ENCODE results near the gene MLLT6.

GRCh38 chr17:38693700-38694329 lies 11.3 kb upstream of the MLLT6 start:
- TF ChIP-seq CTCF (IDR thresholded peaks at IDR 0.05; ENCODE audit: low read length), result no peak
- no peak for TF ChIP-seq EZH2 (optimal IDR thresholded peaks at IDR 0.05; ENCODE audit: low read depth, low read length)
- TF ChIP-seq EZH2phosphoT487 (IDR thresholded peaks at IDR 0.05; ENCODE audit: low read length), result no peak
